Aorta (tissue), 5 donors: Measurements from ENCODE around the gene TM4SF18. TPM values are rescaled to one million over a fixed set of nuclear protein-coding genes. Genes with fewer than 3 reads are reported as not detected.

ENCODE experiments used
- ATAC-seq: fragments of 200-7000 bp; cut with Tn5 transposase; one replicate; pipeline ENCODE4 v1.9.1; 2022; ENCODE audit warnings: moderate library complexity; ENCODE audit not compliant: low FRiP score
- DNase-seq, 2 donors: peaks; one replicate each; pipeline ENCODE4 v3.0.0-alpha.2; 2020
- H3K27ac ChIP-seq, 2 donors: one replicate each; pipeline ENCODE4 v1.5.1; 2013; ENCODE audit warnings: low read length in 2 of 2, mild to moderate bottlenecking in 2 of 2, moderate library complexity in 2 of 2, control low read depth in 1 of 2, inconsistent platforms in 1 of 2, low read depth in 1 of 2
- H3K27me3 ChIP-seq, 2 donors: one replicate each; pipeline ENCODE4 v1.6.1; 2013; ENCODE audit warnings: control low read depth in 1 of 2, low read length in 1 of 2, mild to moderate bottlenecking in 1 of 2, moderate library complexity in 1 of 2; ENCODE audit not compliant: insufficient read depth in 2 of 2, control insufficient read depth in 1 of 2
- H3K36me3 ChIP-seq, 2 donors: one replicate each; pipeline ENCODE4 v1.6.1; 2013; ENCODE audit warnings: control low read depth in 1 of 2, low read length in 1 of 2, mild to moderate bottlenecking in 1 of 2; ENCODE audit not compliant: insufficient read depth in 2 of 2, control insufficient read depth in 1 of 2
- H3K4me1 ChIP-seq, 2 donors: one replicate each; pipeline ENCODE4 v1.6.1; 2013; ENCODE audit warnings: low read length in 2 of 2, control low read depth in 1 of 2, mild to moderate bottlenecking in 1 of 2, moderate library complexity in 1 of 2; ENCODE audit not compliant: insufficient read depth in 2 of 2, control insufficient read depth in 1 of 2
- H3K4me3 ChIP-seq, 2 donors: one replicate each; pipeline ENCODE4 v1.5.1; 2013; ENCODE audit warnings: low read length in 2 of 2, control low read depth in 1 of 2, mild to moderate bottlenecking in 1 of 2
- H3K9me3 ChIP-seq: one replicate; pipeline ENCODE4 v1.6.1; 2013; ENCODE audit warnings: mild to moderate bottlenecking, low read length; ENCODE audit not compliant: control insufficient read depth
- WGBS, 2 donors: extraction: QIAGEN DNeasy Blood & Tissue Kit; methylation state at CpG; one replicate each; pipeline ENCODE4 v1.1.7; 2013; 5-methylcytosine and 5-hydroxymethylcytosine counted together
- intact Hi-C, 2 donors: fragments of 100-400 bp; cut with DNase I; formaldehyde crosslinking; loops; one replicate each; pipeline versions ENCODE4 v1.14.2 to v1.15.0; 2022
- polyA plus RNA-seq, 2 donors: library from polyadenylated mRNA; stranded (reverse); fragments of 200-250 nt; gene quantifications; one replicate each; pipeline ENCODE4 v1.2.3, GENCODE V29; 2013
- total RNA-seq, 2 donors: library from RNA; stranded (reverse); fragmentation: NEBNext Ultra II Directional; extraction: Animal tissue kit (Norgen Biotek cat#: 25700); gene quantifications; one replicate each; pipeline ENCODE4 v1.2.1, GENCODE V29; 2021
- donor health status: healthy with polysubstance abuse.
- donor health status: Bipolar disorder and iron deficiency.
- donor health status: DM: no; HTN: no; CAD: no.
- donor health status: DM: no; HTN: no; CAD: no.
- donor health status: DM: yes; HTN: yes; CAD: no.

TM4SF18 gene
- total and polyA plus RNA-seq, 4 donors, result 1.6 to 9.0 (median 3.1) TPM; not detected in 1

GRCh38 chr3:149376718-149377407 lies 43.4 kb upstream of the TM4SF18 start:
- WGBS, 2 donors, result 1 to 5% methylated on average over 8 of the region's 8 CpGs
- intact Hi-C loops, result loop anchor here in 1 of 2 donors (1.0 to 5.0 kb wide), 2 partner anchors 24 to 35 kb away; no protein-coding TSS in a partner anchor
- peak overlapping the region; percentile 28 to 98 for H3K27ac ChIP-seq

GRCh38 chr3:149375501-149376196 lies 42.2 kb upstream of the TM4SF18 start:
- H3K4me3 ChIP-seq, result peak overlapping the region; percentile 1 to 60
- H3K27me3 ChIP-seq, result no peaks in the 10 kb centered on the region
- no peak for DNase-seq
- peak overlapping the region in 1 of 2 donors; percentile 7 for H3K27ac ChIP-seq
- intact Hi-C loops, result loop anchor here in 1 of 2 donors (5.0 kb wide), 1 partner anchor 33 kb away; no protein-coding TSS in a partner anchor
- 66 to 69% methylated on average over 4 of the region's 4 CpGs for WGBS, 2 donors
- ATAC-seq, result no peak
- peaks cover 0 to 4% of the 10 kb centered on the region in 2 donors for H3K36me3 ChIP-seq
- H3K4me1 ChIP-seq, result peaks cover 4 to 12% of the 10 kb centered on the region in 2 donors
- H3K9me3 ChIP-seq, result no peaks in the 10 kb centered on the region

More at GRCh38 chr3:149376718-149377407, 43.4 kb upstream of the TM4SF18 start:
- Histone ChIP-seq H3K4me3 (peak overlapping the region; percentile 83 to 99), H3K27me3 (no peaks in the 10 kb centered on the region), H3K36me3 (no peaks in the 10 kb centered on the region), H3K4me1 (peaks cover 5 to 6% of the 10 kb centered on the region in 2 donors), H3K9me3 (no peaks in the 10 kb centered on the region)
- ATAC-seq, result peak; percentile 55
- DNase-seq, result no peak

GRCh38 chr3:149374793-149375500 lies 41.5 kb upstream of the TM4SF18 start:
- ATAC-seq, result no peak
- H3K27me3 ChIP-seq, result no peaks in the 10 kb centered on the region
- DNase-seq, result no peak
- H3K27ac ChIP-seq, result no peak overlapping the region
- H3K36me3 ChIP-seq, result peaks cover 0 to 4% of the 10 kb centered on the region in 2 donors
- peaks cover 4 to 13% of the 10 kb centered on the region in 2 donors for H3K4me1 ChIP-seq
- 75 to 76% methylated on average over 3 of the region's 3 CpGs for WGBS, 2 donors
- H3K9me3 ChIP-seq, result no peaks in the 10 kb centered on the region
- intact Hi-C loops, result loop anchor here in 1 of 2 donors (5.0 kb wide), 1 partner anchor 33 kb away; no protein-coding TSS in a partner anchor
- H3K4me3 ChIP-seq, result peak overlapping the region in 1 of 2 donors; percentile 1

- ATAC-seq (no peak), DNase-seq (no peak)
- H3K4me3 ChIP-seq, result no peak overlapping the region
- 49 to 54% methylated on average over 1 of the region's 1 CpG for WGBS, 2 donors
- H3K9me3 ChIP-seq, result no peaks in the 10 kb centered on the region
- no peak overlapping the region for H3K27ac ChIP-seq
- intact Hi-C loops, result no loop called here
- H3K4me1 ChIP-seq, result peaks cover 4 to 15% of the 10 kb centered on the region in 2 donors
- no peaks in the 10 kb centered on the region for H3K27me3 ChIP-seq
- peaks cover 0 to 4% of the 10 kb centered on the region in 2 donors for H3K36me3 ChIP-seq
Measured at GRCh38 chr3:149374391-149374790, 41.0 kb upstream of the TM4SF18 start.

- ATAC-seq (no peak), DNase-seq (no peak)
- WGBS, 2 donors, result 15 to 23% methylated on average over 2 of the region's 2 CpGs
- Histone ChIP-seq H3K9me3 (no peaks in the 10 kb centered on the region), H3K36me3 (peaks cover 0 to 4% of the 10 kb centered on the region in 2 donors), H3K4me1 (peaks cover 4 to 15% of the 10 kb centered on the region in 2 donors), H3K4me3 (peak overlapping the region in 1 of 2 donors; percentile 36), H3K27ac (no peak overlapping the region), H3K27me3 (no peaks in the 10 kb centered on the region)
- intact Hi-C loops, result no loop called here
Measured at GRCh38 chr3:149373235-149374125, 40.0 kb upstream of the TM4SF18 start.

GRCh38 chr3:149371723-149372114 lies 38.3 kb upstream of the TM4SF18 start:
- H3K27ac ChIP-seq, result peak overlapping the region in 1 of 2 donors; percentile 10
- H3K4me1 ChIP-seq, result peaks cover 2 to 15% of the 10 kb centered on the region in 2 donors
- H3K27me3 ChIP-seq, result no peaks in the 10 kb centered on the region
- intact Hi-C loops, result no loop called here
- no peak overlapping the region for H3K4me3 ChIP-seq
- H3K9me3 ChIP-seq, result no peaks in the 10 kb centered on the region
- H3K36me3 ChIP-seq, result peaks cover 0 to 4% of the 10 kb centered on the region in 2 donors
- DNase-seq (no peak), ATAC-seq (no peak)
- WGBS, 2 donors, result 90 to 93% methylated on average over 2 of the region's 2 CpGs

GRCh38 chr3:149371001-149371722 lies 37.7 kb upstream of the TM4SF18 start:
- no peak overlapping the region for H3K4me3 ChIP-seq
- 67 to 68% methylated on average over 7 of the region's 7 CpGs for WGBS, 2 donors
- no peaks in the 10 kb centered on the region for H3K9me3 ChIP-seq
- intact Hi-C loops, result no loop called here
- H3K27me3 ChIP-seq, result no peaks in the 10 kb centered on the region
- no peak for DNase-seq
- H3K27ac ChIP-seq, result peak overlapping the region in 1 of 2 donors; percentile 10
- peaks cover 0 to 4% of the 10 kb centered on the region in 2 donors for H3K36me3 ChIP-seq
- ATAC-seq, result no peak
- peaks cover 2 to 15% of the 10 kb centered on the region in 2 donors for H3K4me1 ChIP-seq
